Thoracic aorta (tissue), 2 donors: ENCODE results near the gene TSC22D1. TPM values are rescaled to one million over a fixed set of nuclear protein-coding genes. Genes with fewer than 3 reads are reported as not detected.
A peak's percentile ranks its signal among the peaks of the same experiment; 100 is the strongest.

ENCODE experiments used
- ATAC-seq: fragments of 150-250 bp; one replicate; pipeline ENCODE4 v1.8.0; 2017; ENCODE audit warnings: low read depth; ENCODE audit not compliant: insufficient number of reproducible peaks, low FRiP score
- DNase-seq: peaks from one replicate; pipeline ENCODE4 v3.0.0-alpha.2; 2020; ENCODE audit warnings: low spot score
- H3K27ac ChIP-seq, 2 donors: fragments of 200-600 bp; sonication (generic); 1 replicate in 1 of 2; 2 replicates in 1 of 2; pipeline ENCODE4 v1.5.1; 2016; ENCODE audit warnings: mild to moderate bottlenecking in 2 of 2, moderate library complexity in 2 of 2
- H3K27me3 ChIP-seq: fragments of 200-600 bp; sonication (generic); replicated peaks from 2 replicates; pipeline ENCODE4 v1.6.0; 2016; ENCODE audit warnings: mild to moderate bottlenecking; ENCODE audit not compliant: insufficient read depth
- H3K36me3 ChIP-seq: fragments of 200-600 bp; sonication (generic); one replicate; pipeline ENCODE4 v1.5.1; 2016
- H3K4me1 ChIP-seq, 2 donors: fragments of 200-600 bp; sonication (generic); 1 replicate in 1 of 2; 2 replicates in 1 of 2; pipeline versions ENCODE4 v1.5.1 to v1.6.0; 2016; ENCODE audit warnings: low read depth in 2 of 2, mild to moderate bottlenecking in 1 of 2; ENCODE audit not compliant: control insufficient read depth in 1 of 2
- H3K4me3 ChIP-seq: fragments of 200-600 bp; sonication (generic); 2 replicates; pipeline ENCODE4 v1.5.1; 2016; ENCODE audit warnings: mild to moderate bottlenecking
- H3K9me3 ChIP-seq: fragments of 200-600 bp; sonication (generic); 2 replicates; pipeline ENCODE4 v1.5.1; 2016
- total RNA-seq, 2 donors: library from RNA; depleted of rRNA; stranded (reverse); fragments of >200 nt; gene quantifications; one replicate each; pipeline versions ENCODE4 v1.1.0 to v1.2.3, GENCODE V29; 2016
- TF ChIP-seq, protein P1 (sequence below): fragments of 200-600 bp; sonication (generic); IDR thresholded peaks from one replicate; pipeline ENCODE4 v1.5.1; 2019; ENCODE audit warnings: antibody characterized with exemption

The TSC22D1 gene
- total RNA-seq, 2 donors from 2014 or later, result 107 to 129 TPM

DNA sequence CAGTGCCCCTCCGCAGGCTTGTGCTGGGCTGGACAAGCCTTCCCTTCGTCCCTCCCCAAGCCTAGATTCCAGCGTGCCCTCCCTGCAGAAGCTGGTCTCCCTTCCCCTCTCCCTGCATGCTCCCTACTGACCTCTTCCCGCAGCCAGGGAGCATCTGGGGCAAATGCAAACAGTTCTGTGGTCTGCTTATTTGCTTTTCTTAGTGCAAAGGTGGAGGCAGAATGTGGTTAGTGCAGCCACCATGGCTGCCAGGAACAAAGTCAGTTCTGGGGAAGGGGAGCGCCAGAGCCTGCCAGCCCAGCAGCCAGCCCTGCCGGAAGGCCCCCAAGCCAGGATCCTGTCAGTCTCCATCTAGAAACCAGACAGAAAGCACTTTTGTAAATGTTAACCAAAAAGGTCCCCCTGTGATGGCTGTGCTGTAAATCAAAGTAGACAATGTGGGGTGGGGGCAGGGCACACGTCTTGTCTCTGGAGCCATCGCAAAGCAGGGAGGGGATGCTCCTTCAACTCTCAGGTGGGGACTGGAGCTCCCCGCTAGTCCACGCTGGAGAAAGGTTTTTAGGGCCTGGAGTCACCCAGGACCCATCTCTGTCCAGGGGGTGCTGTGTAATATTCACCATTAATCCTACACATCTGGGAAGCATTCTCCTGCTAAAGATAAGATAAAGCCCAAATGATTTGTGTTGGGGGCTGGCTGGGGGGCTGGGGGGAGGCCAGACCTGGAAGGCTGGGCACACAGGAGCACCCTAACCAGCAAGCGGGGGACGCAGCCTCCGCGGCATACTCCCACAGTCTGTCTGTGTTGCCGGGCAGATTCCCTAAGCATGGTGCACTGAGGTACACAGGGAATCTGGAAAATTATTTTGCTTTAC lies 171.6 kb downstream of the TSC22D1 start:
- Histone ChIP-seq H3K27me3 (no peaks in the 10 kb centered on the region), H3K36me3 (no peaks in the 10 kb centered on the region), H3K4me1 (peaks cover 0 to 11% of the 10 kb centered on the region in 2 donors), H3K9me3 (no peaks in the 10 kb centered on the region), H3K27ac (no peak overlapping the region), H3K4me3 (no peak overlapping the region)
- ATAC-seq, result no peak
- TF ChIP-seq, protein P1, sequence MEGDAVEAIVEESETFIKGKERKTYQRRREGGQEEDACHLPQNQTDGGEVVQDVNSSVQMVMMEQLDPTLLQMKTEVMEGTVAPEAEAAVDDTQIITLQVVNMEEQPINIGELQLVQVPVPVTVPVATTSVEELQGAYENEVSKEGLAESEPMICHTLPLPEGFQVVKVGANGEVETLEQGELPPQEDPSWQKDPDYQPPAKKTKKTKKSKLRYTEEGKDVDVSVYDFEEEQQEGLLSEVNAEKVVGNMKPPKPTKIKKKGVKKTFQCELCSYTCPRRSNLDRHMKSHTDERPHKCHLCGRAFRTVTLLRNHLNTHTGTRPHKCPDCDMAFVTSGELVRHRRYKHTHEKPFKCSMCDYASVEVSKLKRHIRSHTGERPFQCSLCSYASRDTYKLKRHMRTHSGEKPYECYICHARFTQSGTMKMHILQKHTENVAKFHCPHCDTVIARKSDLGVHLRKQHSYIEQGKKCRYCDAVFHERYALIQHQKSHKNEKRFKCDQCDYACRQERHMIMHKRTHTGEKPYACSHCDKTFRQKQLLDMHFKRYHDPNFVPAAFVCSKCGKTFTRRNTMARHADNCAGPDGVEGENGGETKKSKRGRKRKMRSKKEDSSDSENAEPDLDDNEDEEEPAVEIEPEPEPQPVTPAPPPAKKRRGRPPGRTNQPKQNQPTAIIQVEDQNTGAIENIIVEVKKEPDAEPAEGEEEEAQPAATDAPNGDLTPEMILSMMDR, result no peak
- no peak for DNase-seq

DNA sequence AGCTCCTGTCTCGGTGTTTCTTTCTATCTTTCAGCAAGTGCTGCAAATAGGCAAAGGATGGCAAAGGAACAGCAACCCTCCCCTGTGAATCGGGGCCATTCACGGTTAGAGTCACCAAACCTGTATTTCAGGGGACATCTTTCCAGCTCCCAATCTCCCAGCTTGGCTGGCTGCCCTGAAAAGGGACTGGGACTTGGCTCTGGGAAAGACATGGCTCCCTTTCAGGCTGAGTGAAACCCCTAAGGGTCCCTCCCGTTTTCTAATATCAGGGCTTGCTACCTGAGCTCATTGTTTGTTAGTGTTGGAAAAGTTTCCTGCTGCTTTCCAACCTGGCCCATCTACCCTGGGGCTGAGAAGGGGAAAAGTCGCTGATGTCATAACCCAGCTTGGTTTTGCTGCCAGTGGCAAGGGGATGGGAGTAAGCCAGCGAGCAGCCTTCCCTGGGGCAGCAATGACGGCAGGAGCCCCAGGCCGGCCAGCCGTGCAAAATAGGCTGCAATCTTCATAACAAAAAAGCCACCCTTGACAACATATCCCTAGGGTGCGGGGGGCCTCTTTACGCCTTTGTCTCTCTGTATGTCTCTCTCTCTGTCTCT lies 172.6 kb downstream of the TSC22D1 start:
- Histone ChIP-seq H3K9me3 (no peaks in the 10 kb centered on the region), H3K27ac (no peak overlapping the region), H3K4me3 (peak overlapping the region; percentile 14), H3K27me3 (no peaks in the 10 kb centered on the region), H3K4me1 (peaks cover 0 to 11% of the 10 kb centered on the region in 2 donors), H3K36me3 (no peaks in the 10 kb centered on the region)
- ATAC-seq, result no peak
- no peak for DNase-seq
- TF ChIP-seq, protein P1, result no peak

DNA sequence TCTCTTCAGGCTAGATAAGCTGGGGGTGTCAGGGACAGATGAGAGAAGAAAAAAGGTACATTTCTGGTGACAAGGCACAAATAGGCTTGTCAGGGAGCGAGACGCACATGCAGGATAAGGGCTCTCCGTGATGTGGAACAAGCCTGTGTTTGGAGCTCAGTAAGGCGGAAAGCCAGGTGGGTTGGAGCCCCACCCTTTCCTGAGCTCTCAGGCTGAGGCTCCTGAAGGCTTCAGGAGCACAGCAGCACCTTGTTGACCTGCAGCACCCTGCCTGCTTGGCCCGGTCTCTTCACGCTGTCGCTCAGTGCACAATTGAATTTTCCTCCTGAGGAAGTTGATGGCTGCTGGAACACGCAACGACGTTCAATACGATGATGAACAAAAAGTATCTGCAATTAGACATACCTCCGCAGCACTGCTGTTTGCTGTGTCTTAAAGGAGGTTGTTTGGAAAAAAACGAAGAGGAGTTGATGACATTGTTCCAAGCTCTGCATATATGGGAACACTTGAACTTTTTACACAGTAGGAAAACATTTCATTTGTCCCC lies 173.2 kb downstream of the TSC22D1 start:
- no peaks in the 10 kb centered on the region for H3K27me3 ChIP-seq
- DNase-seq, result no peak
- no peak overlapping the region for H3K27ac ChIP-seq
- H3K4me1 ChIP-seq, result peaks cover 0 to 11% of the 10 kb centered on the region in 2 donors
- H3K9me3 ChIP-seq, result no peaks in the 10 kb centered on the region
- TF ChIP-seq, protein P1, result no peak
- H3K36me3 ChIP-seq, result no peaks in the 10 kb centered on the region
- no peak for ATAC-seq
- no peak overlapping the region for H3K4me3 ChIP-seq

DNA sequence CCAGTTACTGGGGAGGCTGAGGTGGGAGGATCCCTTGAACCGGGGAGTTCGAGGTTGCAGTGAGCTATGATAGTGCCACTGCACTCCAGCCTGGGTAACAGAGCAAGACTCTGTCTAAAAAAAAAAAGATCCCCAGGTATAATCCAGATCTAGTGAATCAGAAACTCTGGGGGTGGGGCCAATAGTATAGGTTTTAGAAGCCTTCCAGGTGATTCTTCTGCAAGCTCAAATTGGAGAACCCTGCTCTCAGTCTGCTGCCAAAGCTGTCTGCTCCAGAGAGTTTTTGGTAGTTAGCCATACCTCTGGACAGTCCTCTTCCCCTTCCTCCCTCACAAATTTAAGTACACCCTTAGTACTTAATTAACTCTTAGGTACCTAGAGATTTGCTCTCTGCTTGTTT lies 174.6 kb downstream of the TSC22D1 start:
- Histone ChIP-seq H3K36me3 (no peaks in the 10 kb centered on the region), H3K4me1 (peaks cover 0 to 11% of the 10 kb centered on the region in 2 donors), H3K27me3 (no peaks in the 10 kb centered on the region), H3K9me3 (no peaks in the 10 kb centered on the region), H3K4me3 (no peak overlapping the region), H3K27ac (no peak overlapping the region)
- ATAC-seq (no peak), DNase-seq (no peak)
- TF ChIP-seq, protein P1, result no peak

DNA sequence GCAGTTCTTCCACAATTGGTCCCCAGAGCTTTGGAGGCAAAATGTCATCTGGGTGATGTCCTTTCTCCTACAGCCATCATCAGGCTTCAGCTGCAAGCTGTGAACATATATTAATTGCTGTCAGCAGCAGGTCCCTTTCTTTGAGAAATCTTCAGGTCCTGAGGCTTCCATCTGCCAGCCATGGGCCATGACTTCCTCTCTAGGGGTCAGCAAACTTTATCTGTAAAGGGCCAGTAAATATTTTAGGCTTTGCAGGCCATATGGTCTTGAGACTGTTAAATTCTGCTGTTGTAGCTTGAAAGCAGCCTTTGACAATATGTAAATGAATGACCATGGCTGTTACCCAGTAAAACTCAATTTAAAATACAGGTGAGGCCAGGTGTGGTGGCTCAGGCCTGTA lies 175.4 kb downstream of the TSC22D1 start:
- Histone ChIP-seq H3K9me3 (no peaks in the 10 kb centered on the region), H3K4me3 (no peak overlapping the region), H3K4me1 (peaks cover 0 to 11% of the 10 kb centered on the region in 2 donors), H3K36me3 (no peaks in the 10 kb centered on the region), H3K27ac (no peak overlapping the region), H3K27me3 (no peaks in the 10 kb centered on the region)
- TF ChIP-seq, protein P1, result no peak
- DNase-seq, result no peak
- ATAC-seq, result no peak
